ENCODE data around the gene SPDYE4. TPM values are rescaled to one million over a fixed set of nuclear protein-coding genes. Genes with fewer than 3 reads are reported as not detected.
A peak's percentile ranks its signal among the peaks of the same experiment; 100 is the strongest.

Gene SPDYE4
- polyA plus RNA-seq, 1 of the 3 experiments (the other 2 are of a cell fraction): not detected

GRCh38 chr17:8785547-8786413, 27.4 kb upstream of the SPDYE4 start:
- Histone ChIP-seq H3K9me3 (no peaks in the 10 kb centered on the region), H3K4me1 (ENCODE audit: control insufficient read depth in 1 of 2, insufficient read depth in 2 of 2, low read depth in 1 of 2, low read length in 1 of 2) (peaks cover 0 to 2% of the 10 kb centered on the region in 2 experiments; a peak in 1 of 4 replicates), H3K9me2 (no peaks in the 10 kb centered on the region), H3K36me3 (replicated peaks in 1 of 2; ENCODE audit: control insufficient read depth in 1 of 2, insufficient read depth in 2 of 2, low read length in 1 of 2) (no peaks in the 10 kb centered on the region), H3K4me2 (no peak overlapping the region), H3F3A (replicated peaks; ENCODE audit: insufficient read depth) (no peaks in the 10 kb centered on the region), H2AFZ (ENCODE audit: low read depth) (no peak overlapping the region), H4K20me1 (ENCODE audit: insufficient read depth) (no peaks in the 10 kb centered on the region), H3K27me3 (ENCODE audit: insufficient read depth) (peaks cover 17% of the 10 kb centered on the region; the same call in 1 of the 2 replicates), H3K79me2 (ENCODE audit: insufficient read depth) (no peaks in the 10 kb centered on the region), H3K27ac (ENCODE audit: low read depth in 2 of 2, low read length in 1 of 2) (no peak overlapping the region), H3K9ac (no peak overlapping the region), H3K4me3 (ENCODE audit: low read depth in 2 of 2, low read length in 1 of 2) (peak overlapping the region in 1 of 2 experiments; percentile 16; a peak in 1 of 4 replicates)
- POLR2A ChIA-PET: interaction anchor here (0.6 to 1.8 kb wide), 2 partner anchors 402 to 419 kb away, joined by 3 to 6 read pairs; no protein-coding TSS in a partner anchor
- CTCF ChIA-PET: interaction anchor here (0.6 to 2.7 kb wide), 58 partner anchors 9 to 584 kb away, joined by 3 to 42 read pairs (median 4); partner anchors contain the start of genes KRABD2, MFSD6L, RNF222 and SPDYE4
- peak; percentile 80 for DNase-seq
- TF ChIP-seq POLR2AphosphoS5 (IDR thresholded peaks at IDR 0.05; ENCODE audit: low read depth, low read length) (no peak), RAD21 (IDR thresholded peaks at IDR 0.05; ENCODE audit: low read length) (peak; percentile 90), SMC3 (IDR thresholded peaks at IDR 0.05; ENCODE audit: low read depth, low read length) (peak; percentile 63), GABPA (IDR thresholded peaks at IDR 0.05; ENCODE audit: low read depth) (no peak), YY1 (IDR thresholded peaks at IDR 0.05; ENCODE audit: low read depth) (no peak)
- TF ChIP-seq, protein P1, sequence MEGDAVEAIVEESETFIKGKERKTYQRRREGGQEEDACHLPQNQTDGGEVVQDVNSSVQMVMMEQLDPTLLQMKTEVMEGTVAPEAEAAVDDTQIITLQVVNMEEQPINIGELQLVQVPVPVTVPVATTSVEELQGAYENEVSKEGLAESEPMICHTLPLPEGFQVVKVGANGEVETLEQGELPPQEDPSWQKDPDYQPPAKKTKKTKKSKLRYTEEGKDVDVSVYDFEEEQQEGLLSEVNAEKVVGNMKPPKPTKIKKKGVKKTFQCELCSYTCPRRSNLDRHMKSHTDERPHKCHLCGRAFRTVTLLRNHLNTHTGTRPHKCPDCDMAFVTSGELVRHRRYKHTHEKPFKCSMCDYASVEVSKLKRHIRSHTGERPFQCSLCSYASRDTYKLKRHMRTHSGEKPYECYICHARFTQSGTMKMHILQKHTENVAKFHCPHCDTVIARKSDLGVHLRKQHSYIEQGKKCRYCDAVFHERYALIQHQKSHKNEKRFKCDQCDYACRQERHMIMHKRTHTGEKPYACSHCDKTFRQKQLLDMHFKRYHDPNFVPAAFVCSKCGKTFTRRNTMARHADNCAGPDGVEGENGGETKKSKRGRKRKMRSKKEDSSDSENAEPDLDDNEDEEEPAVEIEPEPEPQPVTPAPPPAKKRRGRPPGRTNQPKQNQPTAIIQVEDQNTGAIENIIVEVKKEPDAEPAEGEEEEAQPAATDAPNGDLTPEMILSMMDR (IDR thresholded peaks at IDR 0.05): peak; percentile 84
- WGBS (ENCODE audit: low lambda C conversion rate): 19% methylated on average over 16 of the region's 19 CpGs

DNA sequence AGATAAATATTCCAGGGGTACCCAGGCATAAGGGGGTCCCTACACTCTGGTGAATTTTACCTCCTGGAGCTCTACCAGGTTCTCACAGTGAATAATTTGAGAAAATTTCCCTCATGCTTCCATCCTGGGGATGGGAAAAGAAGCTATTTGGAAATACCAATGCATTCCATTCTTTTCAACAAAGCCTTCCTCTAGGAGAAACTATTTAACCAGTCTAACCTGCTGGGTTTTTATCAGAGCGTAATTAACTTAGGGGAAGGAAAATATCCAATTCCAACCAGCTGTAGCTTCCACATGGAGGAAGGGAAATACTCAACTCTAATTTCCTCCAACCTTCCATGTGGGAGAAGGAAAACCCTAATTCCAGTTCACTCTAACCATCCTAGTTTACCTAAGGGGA, 23.8 kb upstream of the SPDYE4 start:
- no peak for TF ChIP-seq NFIC (IDR thresholded peaks at IDR 0.05; ENCODE audit: borderline replicate concordance)
- no peak for TF ChIP-seq RFX5 (IDR thresholded peaks at IDR 0.05; ENCODE audit: low read length)
- TF ChIP-seq FOXJ3 (CRISPR knock-in tag; IDR thresholded peaks at IDR 0.05): no peak
- no peak for TF ChIP-seq FOXM1 (IDR thresholded peaks at IDR 0.05; ENCODE audit: low read depth)
- no peak for TF ChIP-seq ELF1 (IDR thresholded peaks at IDR 0.05)
- TF ChIP-seq MEF2A (IDR thresholded peaks at IDR 0.05; ENCODE audit: borderline replicate concordance, low read depth): no peak
- no peak for TF ChIP-seq YY1 (IDR thresholded peaks at IDR 0.05; ENCODE audit: low read depth)
- TF ChIP-seq TAF1 (IDR thresholded peaks at IDR 0.05; ENCODE audit: borderline replicate concordance, low read depth, low read length): no peak
- TF ChIP-seq POLR2AphosphoS5 (IDR thresholded peaks at IDR 0.05; ENCODE audit: low read depth, low read length): no peak
- no peaks in the 10 kb centered on the region; the same call in 1 of the 2 replicates for H3K27me3 ChIP-seq (ENCODE audit: insufficient read depth)
- CTCF ChIA-PET: no interaction called here
- H3K79me2 ChIP-seq (ENCODE audit: insufficient read depth): no peaks in the 10 kb centered on the region
- no peaks in the 10 kb centered on the region for H3K36me3 ChIP-seq (replicated peaks in 1 of 2; ENCODE audit: control insufficient read depth in 1 of 2, insufficient read depth in 2 of 2, low read length in 1 of 2)
- no peaks in the 10 kb centered on the region for H4K20me1 ChIP-seq (ENCODE audit: insufficient read depth)
- no peak overlapping the region for H3K27ac ChIP-seq (ENCODE audit: low read depth in 2 of 2, low read length in 1 of 2)
- no peaks in the 10 kb centered on the region for H3K9me2 ChIP-seq
- WGBS (ENCODE audit: low lambda C conversion rate): 39% methylated on average over 1 of the region's 1 CpG
- no peak overlapping the region for H3K4me3 ChIP-seq (ENCODE audit: low read depth in 2 of 2, low read length in 1 of 2)
- DNase-seq: no peak
- POLR2A ChIA-PET: no interaction called here
- no peak overlapping the region for H3K4me2 ChIP-seq
- H2AFZ ChIP-seq (ENCODE audit: low read depth): no peak overlapping the region
- peaks cover 0 to 2% of the 10 kb centered on the region in 2 experiments; a peak in 1 of 4 replicates for H3K4me1 ChIP-seq (ENCODE audit: control insufficient read depth in 1 of 2, insufficient read depth in 2 of 2, low read depth in 1 of 2, low read length in 1 of 2)
- no peak overlapping the region for H3K9ac ChIP-seq
- 0 out of 2 replicates have a peak, but pooled peaks cover 3% of the 10 kb centered on the region for H3K9me3 ChIP-seq
- H3F3A ChIP-seq (replicated peaks; ENCODE audit: insufficient read depth): no peaks in the 10 kb centered on the region
